H1 (cell line): ENCODE data around the gene MYL3.

Experiments used
- BCL11A ChIP-seq, 2 experiments: IDR thresholded peaks; one replicate each; pipeline ENCODE4 v1.6.1; 2011; ENCODE audit warnings: low read depth in 2 of 2, low read length in 2 of 2, mild to moderate bottlenecking in 2 of 2
- CHD2 ChIP-seq: IDR thresholded peaks from 2 replicates; pipeline ENCODE4 v1.6.1; 2012; ENCODE audit warnings: low read length, improper control_type of control experiment
- CREB1 ChIP-seq: IDR thresholded peaks from 2 replicates; pipeline ENCODE4 v1.6.1; 2012; ENCODE audit warnings: inconsistent platforms
- EGR1 ChIP-seq: IDR thresholded peaks from 2 replicates; pipeline ENCODE4 v1.6.1; 2011; ENCODE audit warnings: low read depth, low read length, borderline replicate concordance
- POLR2A ChIP-seq, 2 experiments: IDR thresholded peaks; 1 replicate in 1 of 2; 2 replicates in 1 of 2; pipeline ENCODE4 v1.6.1; 2011; ENCODE audit warnings: low read depth in 2 of 2, low read length in 2 of 2, mild to moderate bottlenecking in 2 of 2; ENCODE audit errors: control extremely low read depth in 1 of 2
- TF ChIP-seq, protein P1 (sequence below), 3 experiments: IDR thresholded peaks; 1 replicate in 2 of 3; 2 replicates in 1 of 3; pipeline versions ENCODE4 v1.5.1 to v1.6.1; 2011; ENCODE audit warnings: low read length in 3 of 3, mild to moderate bottlenecking in 3 of 3, inconsistent platforms in 2 of 3, low read depth in 1 of 3, moderate library complexity in 1 of 3; ENCODE audit not compliant: insufficient read depth in 1 of 3; ENCODE audit errors: control extremely low read depth in 1 of 3

DNA sequence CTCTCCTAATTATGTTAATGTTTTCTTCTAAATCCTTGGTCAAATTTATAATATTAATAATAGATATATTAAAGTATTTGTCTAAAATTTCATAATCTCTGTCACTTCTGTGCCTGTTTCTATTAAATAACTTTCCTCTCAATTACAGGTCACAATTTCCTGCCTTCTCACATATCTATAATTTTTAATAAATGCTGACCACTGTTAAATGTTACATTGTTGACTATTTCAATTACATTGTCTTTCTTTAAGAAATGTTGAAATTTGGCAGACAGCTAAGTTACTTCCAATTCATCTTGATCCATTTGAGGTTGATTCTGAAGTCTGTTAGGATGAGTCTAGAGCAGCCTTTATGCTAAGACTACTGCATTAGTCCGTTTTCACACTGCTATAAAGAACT is 41.7 kb downstream of the MYL3 start:
- no peak for TF ChIP-seq EGR1
- TF ChIP-seq POLR2A (IDR thresholded peaks at IDR 0.05; ENCODE audit: control extremely low read depth in 1 of 2, low read depth in 2 of 2, low read length in 2 of 2) = no peak
- TF ChIP-seq, protein P1, sequence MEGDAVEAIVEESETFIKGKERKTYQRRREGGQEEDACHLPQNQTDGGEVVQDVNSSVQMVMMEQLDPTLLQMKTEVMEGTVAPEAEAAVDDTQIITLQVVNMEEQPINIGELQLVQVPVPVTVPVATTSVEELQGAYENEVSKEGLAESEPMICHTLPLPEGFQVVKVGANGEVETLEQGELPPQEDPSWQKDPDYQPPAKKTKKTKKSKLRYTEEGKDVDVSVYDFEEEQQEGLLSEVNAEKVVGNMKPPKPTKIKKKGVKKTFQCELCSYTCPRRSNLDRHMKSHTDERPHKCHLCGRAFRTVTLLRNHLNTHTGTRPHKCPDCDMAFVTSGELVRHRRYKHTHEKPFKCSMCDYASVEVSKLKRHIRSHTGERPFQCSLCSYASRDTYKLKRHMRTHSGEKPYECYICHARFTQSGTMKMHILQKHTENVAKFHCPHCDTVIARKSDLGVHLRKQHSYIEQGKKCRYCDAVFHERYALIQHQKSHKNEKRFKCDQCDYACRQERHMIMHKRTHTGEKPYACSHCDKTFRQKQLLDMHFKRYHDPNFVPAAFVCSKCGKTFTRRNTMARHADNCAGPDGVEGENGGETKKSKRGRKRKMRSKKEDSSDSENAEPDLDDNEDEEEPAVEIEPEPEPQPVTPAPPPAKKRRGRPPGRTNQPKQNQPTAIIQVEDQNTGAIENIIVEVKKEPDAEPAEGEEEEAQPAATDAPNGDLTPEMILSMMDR (IDR thresholded peaks at IDR 0.05; ENCODE audit: control extremely low read depth in 1 of 3, insufficient read depth in 1 of 3, low read depth in 1 of 3, low read length in 3 of 3) = no peak
- no peak for TF ChIP-seq CHD2
- TF ChIP-seq BCL11A (IDR thresholded peaks at IDR 0.05; ENCODE audit: low read depth in 2 of 2, low read length in 2 of 2) = no peak
- TF ChIP-seq CREB1 = no peak
